ENCODE data around the gene PYHIN1.

DNA sequence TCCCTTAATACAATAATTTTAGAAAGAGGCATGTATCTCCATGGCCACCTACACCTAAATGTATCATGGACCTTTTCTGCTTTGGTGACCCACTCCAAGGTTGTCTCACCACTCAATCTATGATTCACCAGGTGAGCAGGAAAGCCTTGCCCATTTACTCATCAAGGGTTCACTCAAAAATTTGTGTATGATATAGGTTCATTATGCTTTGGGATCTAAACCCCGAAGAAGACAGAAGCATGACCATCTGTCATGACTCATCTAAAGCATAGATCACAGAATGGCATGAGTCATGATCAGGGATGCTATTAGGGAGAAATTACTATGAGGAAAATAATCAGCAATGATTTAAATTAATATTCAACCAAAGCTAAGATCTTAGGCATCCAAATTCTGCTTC lies 38.5 kb downstream of the PYHIN1 start:
- TF ChIP-seq, protein P1, sequence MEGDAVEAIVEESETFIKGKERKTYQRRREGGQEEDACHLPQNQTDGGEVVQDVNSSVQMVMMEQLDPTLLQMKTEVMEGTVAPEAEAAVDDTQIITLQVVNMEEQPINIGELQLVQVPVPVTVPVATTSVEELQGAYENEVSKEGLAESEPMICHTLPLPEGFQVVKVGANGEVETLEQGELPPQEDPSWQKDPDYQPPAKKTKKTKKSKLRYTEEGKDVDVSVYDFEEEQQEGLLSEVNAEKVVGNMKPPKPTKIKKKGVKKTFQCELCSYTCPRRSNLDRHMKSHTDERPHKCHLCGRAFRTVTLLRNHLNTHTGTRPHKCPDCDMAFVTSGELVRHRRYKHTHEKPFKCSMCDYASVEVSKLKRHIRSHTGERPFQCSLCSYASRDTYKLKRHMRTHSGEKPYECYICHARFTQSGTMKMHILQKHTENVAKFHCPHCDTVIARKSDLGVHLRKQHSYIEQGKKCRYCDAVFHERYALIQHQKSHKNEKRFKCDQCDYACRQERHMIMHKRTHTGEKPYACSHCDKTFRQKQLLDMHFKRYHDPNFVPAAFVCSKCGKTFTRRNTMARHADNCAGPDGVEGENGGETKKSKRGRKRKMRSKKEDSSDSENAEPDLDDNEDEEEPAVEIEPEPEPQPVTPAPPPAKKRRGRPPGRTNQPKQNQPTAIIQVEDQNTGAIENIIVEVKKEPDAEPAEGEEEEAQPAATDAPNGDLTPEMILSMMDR (IDR thresholded peaks at IDR 0.05 in 4 of 5, conservative IDR thresholded peaks at IDR 0.05 in 1 of 5): no peak
- TF ChIP-seq POLR2A (IDR thresholded peaks at IDR 0.05): no peak

Measured in gastrocnemius medialis (tissue), 4 donors.